Subcutaneous abdominal adipose tissue (tissue), 5 donors: ENCODE results near the gene TLE6.

ENCODE experiments used
- H3K27ac ChIP-seq: one replicate; pipeline ENCODE4 v1.7.0; 2013; ENCODE audit warnings: low read depth, mild to moderate bottlenecking, inconsistent platforms, low read length, moderate library complexity
- H3K27me3 ChIP-seq, 5 donors: one replicate each; pipeline ENCODE4 v1.7.0; 2013; ENCODE audit warnings: low read length in 5 of 5, inconsistent platforms in 1 of 5; ENCODE audit not compliant: control insufficient read depth in 5 of 5, insufficient read depth in 4 of 5
- H3K36me3 ChIP-seq, 5 donors: one replicate each; pipeline ENCODE4 v1.7.0; 2013; ENCODE audit warnings: low read length in 5 of 5; ENCODE audit not compliant: control insufficient read depth in 5 of 5, insufficient read depth in 5 of 5
- H3K4me1 ChIP-seq, 5 donors: one replicate each; pipeline ENCODE4 v1.7.0; 2013; ENCODE audit warnings: low read length in 5 of 5, mild to moderate bottlenecking in 3 of 5, moderate library complexity in 1 of 5; ENCODE audit not compliant: control insufficient read depth in 5 of 5, insufficient read depth in 5 of 5
- H3K4me3 ChIP-seq, 5 donors: one replicate each; pipeline ENCODE4 v1.7.0; 2013; ENCODE audit warnings: low read length in 5 of 5, low read depth in 1 of 5
- H3K9ac ChIP-seq, 5 donors: one replicate each; pipeline ENCODE4 v1.7.0; 2013; ENCODE audit warnings: low read length in 5 of 5, mild to moderate bottlenecking in 4 of 5, moderate library complexity in 3 of 5
- H3K9me3 ChIP-seq, 5 donors: one replicate each; pipeline ENCODE4 v1.7.0; 2013; ENCODE audit warnings: low read length in 5 of 5; ENCODE audit not compliant: control insufficient read depth in 5 of 5
- donor health status: healthy.
- donor health status: healthy.
- donor health status: healthy.
- donor health status: healthy.
- donor health status: healthy.

The TLE6 gene

DNA sequence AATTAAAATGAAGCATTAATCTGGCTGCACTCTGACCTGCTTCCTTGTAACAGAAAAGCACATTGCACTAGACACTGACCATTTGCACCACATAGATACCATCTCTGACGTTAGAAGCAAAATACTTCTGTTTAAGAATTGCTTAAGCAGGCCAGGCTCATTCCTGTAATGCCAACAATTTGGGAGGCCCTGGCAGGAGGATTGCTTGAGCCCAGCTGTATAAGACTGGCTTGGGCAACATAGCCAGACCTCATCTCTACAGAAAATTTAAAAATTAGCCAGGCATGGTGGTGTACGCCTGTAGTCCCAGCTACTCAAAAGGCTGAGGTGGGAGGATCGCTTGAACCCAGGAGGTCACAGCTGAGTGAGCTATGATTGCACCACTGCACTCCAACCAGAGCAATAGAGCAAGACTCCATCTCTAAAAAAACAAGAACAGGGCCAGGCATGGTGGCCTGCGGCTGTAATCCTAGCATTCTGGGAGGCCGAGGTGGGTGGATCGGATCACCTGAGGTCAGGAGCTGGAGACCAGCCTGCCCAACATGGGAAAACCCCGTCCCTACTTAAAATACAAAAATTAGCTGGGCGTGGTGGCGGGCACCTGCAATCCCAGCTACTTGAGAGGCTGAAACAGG is 7.0 kb upstream of the TLE6 start:
- Histone ChIP-seq H3K4me3 (no peak overlapping the region), H3K27ac (peak overlapping the region; percentile 88), H3K27me3 (no peaks in the 10 kb centered on the region), H3K36me3 (no peaks in the 10 kb centered on the region), H3K9me3 (no peaks in the 10 kb centered on the region), H3K9ac (no peak overlapping the region), H3K4me1 (peaks cover 12 to 67% (median 64%) of the 10 kb centered on the region in 5 donors)

DNA sequence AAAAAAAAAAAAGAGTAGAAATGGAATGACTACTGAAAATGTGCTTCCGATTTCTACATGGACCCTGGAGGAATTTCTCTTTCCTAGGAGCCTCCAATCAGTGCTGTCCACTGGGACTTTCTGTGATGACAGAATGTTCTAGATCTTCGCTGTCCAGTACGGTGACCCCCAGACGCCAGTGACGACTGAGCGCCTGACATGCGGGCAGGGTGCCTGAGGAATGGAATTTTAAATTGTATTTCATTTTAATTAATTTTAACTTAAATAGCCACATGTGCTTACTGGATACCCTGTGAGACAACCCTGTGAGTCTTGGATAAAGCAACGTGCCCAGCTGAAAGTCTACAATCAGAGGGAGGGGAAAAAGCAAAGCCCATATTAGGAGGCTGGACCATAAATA is 4.1 kb upstream of the TLE6 start:
- Histone ChIP-seq H3K9ac (no peak overlapping the region), H3K36me3 (no peaks in the 10 kb centered on the region), H3K27ac (peak overlapping the region; percentile 88), H3K27me3 (no peaks in the 10 kb centered on the region), H3K9me3 (no peaks in the 10 kb centered on the region), H3K4me1 (peaks cover 16 to 94% (median 80%) of the 10 kb centered on the region in 5 donors), H3K4me3 (no peak overlapping the region)

DNA sequence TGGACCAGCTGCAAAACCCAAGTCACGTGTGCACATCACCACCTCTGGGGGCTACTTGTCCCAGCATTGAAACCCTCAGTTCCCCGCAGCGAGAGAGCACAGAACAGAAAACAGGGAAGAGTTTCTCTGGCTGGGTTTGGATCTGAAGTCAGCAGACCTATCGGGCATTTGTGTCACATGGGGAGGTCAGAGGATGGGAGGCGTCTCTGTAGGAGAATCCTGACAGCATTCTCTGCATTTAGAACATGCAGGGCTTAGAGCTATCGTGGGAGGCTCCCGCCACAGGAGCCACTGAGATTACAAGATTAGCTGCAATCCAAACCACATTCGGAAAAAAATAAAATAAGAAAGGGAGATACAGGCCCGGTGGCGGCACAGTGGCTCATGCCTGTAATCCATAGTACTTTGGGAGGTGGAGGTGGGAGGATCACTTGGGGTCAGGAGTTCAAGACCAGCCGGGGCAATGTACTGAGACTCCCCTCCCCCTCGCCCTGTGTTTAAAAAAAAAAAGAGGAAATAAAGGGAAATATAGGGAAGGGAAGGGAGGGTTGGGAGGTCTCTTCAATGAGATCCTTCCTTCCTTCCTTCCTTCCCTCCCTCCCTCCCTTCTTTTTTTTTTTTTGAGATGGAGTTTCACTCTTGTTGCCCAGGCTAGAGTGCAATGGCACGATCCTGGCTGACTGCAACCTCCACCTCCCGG is 2.9 kb upstream of the TLE6 start:
- peak overlapping the region in 1 of 5 donors; percentile 11 for H3K4me3 ChIP-seq
- H3K9ac ChIP-seq, result no peak overlapping the region

GRCh38 chr19:2976609-2977000 is 759 bp upstream of the TLE6 start:
- Histone ChIP-seq H3K4me3 (peak overlapping the region; percentile 66 to 84 (median 72)), H3K27ac (no peak overlapping the region), H3K9me3 (no peaks in the 10 kb centered on the region), H3K27me3 (no peaks in the 10 kb centered on the region), H3K36me3 (no peaks in the 10 kb centered on the region), H3K4me1 (peaks cover 7 to 64% (median 58%) of the 10 kb centered on the region in 5 donors), H3K9ac (peak overlapping the region in 3 of 5 donors; percentile 59 to 77 (median 68))

More for the DNA sequence above, 2.9 kb upstream of the TLE6 start:
- peaks cover 12 to 82% (median 68%) of the 10 kb centered on the region in 5 donors for H3K4me1 ChIP-seq
- H3K27ac ChIP-seq, result peak overlapping the region; percentile 37
- no peaks in the 10 kb centered on the region for H3K36me3 ChIP-seq
- no peaks in the 10 kb centered on the region for H3K9me3 ChIP-seq
- no peaks in the 10 kb centered on the region for H3K27me3 ChIP-seq

DNA sequence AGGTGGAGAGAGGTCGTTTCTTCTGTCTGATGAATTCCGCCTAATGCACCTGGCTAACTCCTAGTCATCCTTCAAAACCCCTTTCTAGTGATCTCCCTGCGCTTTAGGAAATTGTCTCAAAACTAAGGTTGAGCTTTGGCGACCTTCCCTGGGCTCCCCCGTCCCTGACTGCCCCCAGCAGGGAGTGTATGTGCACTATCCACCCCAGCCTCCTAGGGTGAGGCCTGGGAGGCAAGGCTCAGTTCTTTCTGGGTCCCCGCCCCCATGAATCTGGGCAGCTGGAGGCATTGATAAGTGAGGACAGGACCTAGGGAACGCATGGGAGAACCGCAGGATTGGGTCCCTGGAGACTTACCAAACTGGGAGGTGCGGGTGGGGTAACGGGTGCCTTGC is 378 bp downstream of the TLE6 start:
- no peak overlapping the region for H3K9ac ChIP-seq
- H3K27ac ChIP-seq, result peak overlapping the region; percentile 30
- no peaks in the 10 kb centered on the region for H3K27me3 ChIP-seq
- no peaks in the 10 kb centered on the region for H3K36me3 ChIP-seq
- peak overlapping the region in 2 of 5 donors; percentile 24 to 34 for H3K4me3 ChIP-seq
- peaks cover 7 to 60% (median 55%) of the 10 kb centered on the region in 5 donors for H3K4me1 ChIP-seq
- H3K9me3 ChIP-seq, result no peaks in the 10 kb centered on the region

GRCh38 chr19:2978166-2978767 is 903 bp downstream of the TLE6 start:
- Histone ChIP-seq H3K27ac (peak overlapping the region; percentile 30), H3K9me3 (no peaks in the 10 kb centered on the region)

GRCh38 chr19:2978772-2979171 is 1.4 kb downstream of the TLE6 start:
- Histone ChIP-seq H3K9me3 (no peaks in the 10 kb centered on the region), H3K4me3 (no peak overlapping the region), H3K9ac (no peak overlapping the region), H3K4me1 (peaks cover 10 to 60% (median 56%) of the 10 kb centered on the region in 5 donors), H3K36me3 (no peaks in the 10 kb centered on the region), H3K27ac (no peak overlapping the region), H3K27me3 (no peaks in the 10 kb centered on the region)

More at GRCh38 chr19:2978166-2978767, 903 bp downstream of the TLE6 start:
- H3K9ac ChIP-seq, result no peak overlapping the region
- H3K4me3 ChIP-seq, result no peak overlapping the region
- H3K27me3 ChIP-seq, result no peaks in the 10 kb centered on the region
- no peaks in the 10 kb centered on the region for H3K36me3 ChIP-seq
- peaks cover 8 to 60% (median 55%) of the 10 kb centered on the region in 5 donors for H3K4me1 ChIP-seq

DNA sequence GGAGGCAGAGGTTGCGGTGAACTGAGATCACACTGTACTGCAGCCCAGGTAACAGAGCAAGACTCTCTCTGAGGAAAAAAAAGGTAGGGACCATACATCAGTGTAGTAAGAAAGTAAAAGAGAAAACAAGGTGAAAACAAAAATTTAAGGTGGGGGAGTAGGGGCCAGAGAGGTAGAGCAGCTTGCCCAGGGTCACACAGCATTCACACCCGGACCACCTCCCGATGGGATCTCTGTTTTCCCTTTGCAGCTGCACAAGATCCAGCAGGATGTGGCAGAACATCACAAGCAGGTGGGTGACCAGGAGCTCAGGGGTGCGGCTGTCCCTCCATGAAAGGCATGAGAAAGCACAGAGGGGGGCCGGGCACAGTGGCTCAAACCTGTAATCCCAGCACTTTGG is 4.5 kb downstream of the TLE6 start:
- peaks cover 3 to 38% (median 35%) of the 10 kb centered on the region in 5 donors for H3K4me1 ChIP-seq
- H3K9me3 ChIP-seq, result no peaks in the 10 kb centered on the region
- no peak overlapping the region for H3K4me3 ChIP-seq
- no peak overlapping the region for H3K27ac ChIP-seq
- no peaks in the 10 kb centered on the region for H3K27me3 ChIP-seq
- no peak overlapping the region for H3K9ac ChIP-seq
- no peaks in the 10 kb centered on the region for H3K36me3 ChIP-seq

DNA sequence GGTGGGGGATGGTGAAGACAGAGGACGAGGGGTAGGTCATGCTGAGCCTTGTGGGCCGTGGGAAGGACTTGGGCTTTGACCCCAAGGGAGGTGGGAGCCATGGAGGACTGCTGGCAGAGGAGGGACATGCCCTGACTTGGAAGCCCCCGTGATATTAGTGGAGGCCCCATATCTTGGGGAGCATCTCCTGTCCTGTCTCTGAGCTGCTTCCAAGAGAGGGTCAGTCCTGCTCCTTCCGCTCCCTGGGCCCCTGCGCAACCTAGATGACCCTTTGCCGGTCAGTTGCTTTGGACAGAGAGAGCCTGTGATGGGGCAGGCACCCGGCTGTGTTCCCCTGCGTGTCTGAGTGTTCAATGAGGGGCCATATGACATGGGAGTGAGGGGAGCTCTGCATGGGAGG is 5.2 kb downstream of the TLE6 start:
- peak overlapping the region in 1 of 5 donors; percentile 47 for H3K9ac ChIP-seq

DNA sequence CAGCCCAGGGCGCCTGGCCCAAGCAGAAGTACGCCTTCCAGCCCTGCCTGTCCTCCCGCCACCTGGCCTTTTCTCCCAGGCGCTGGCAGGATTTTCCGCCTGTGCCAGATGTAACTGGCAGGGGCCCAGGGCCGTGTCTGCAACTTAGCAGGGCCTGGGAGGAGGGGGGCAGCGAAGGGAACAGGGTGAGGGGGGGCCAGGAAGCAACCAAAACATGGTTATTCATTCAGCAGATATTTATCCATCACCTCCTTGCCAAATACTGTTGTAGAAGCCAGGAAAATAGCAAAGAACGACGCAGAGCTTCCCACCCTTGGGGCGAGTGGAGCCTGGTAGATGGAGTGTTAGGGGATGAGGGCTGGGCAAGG is 5.6 kb downstream of the TLE6 start:
- Histone ChIP-seq H3K27ac (peak overlapping the region; percentile 69), H3K9me3 (no peaks in the 10 kb centered on the region), H3K4me3 (peak overlapping the region in 2 of 5 donors; percentile 17 to 26), H3K4me1 (peaks cover 3 to 32% (median 24%) of the 10 kb centered on the region in 5 donors), H3K36me3 (no peaks in the 10 kb centered on the region), H3K27me3 (peaks cover 0 to 3% (median 0%) of the 10 kb centered on the region in 5 donors), H3K9ac (peak overlapping the region in 2 of 5 donors; percentile 8 to 47)

More for the DNA sequence above, 5.2 kb downstream of the TLE6 start:
- Histone ChIP-seq H3K36me3 (no peaks in the 10 kb centered on the region), H3K4me1 (peaks cover 3 to 36% (median 28%) of the 10 kb centered on the region in 5 donors), H3K9me3 (no peaks in the 10 kb centered on the region), H3K27me3 (peaks cover 0 to 2% (median 0%) of the 10 kb centered on the region in 5 donors), H3K27ac (peak overlapping the region; percentile 69), H3K4me3 (no peak overlapping the region)
